HS-5 (cell line): Measurements from ENCODE around the gene DUSP6.

Experiments
- DNase-seq: peaks from one replicate; pipeline ENCODE4 v3.0.0-alpha.2; 2012; ENCODE audit warnings: low read depth

Gene DUSP6

GRCh38 chr12:89352492-89353187 lies at the start of gene DUSP6:
DUSP6 (minus strand) TSS chr12:89352501; CDS start chr12:89352039, 462 bp downstream.
- DNase-seq = peak; percentile 98

GRCh38 chr12:89401433-89402058 lies 49.2 kb upstream of the DUSP6 start:
- no peak for DNase-seq

GRCh38 chr12:89400415-89400814 lies 48.1 kb upstream of the DUSP6 start:
- no peak for DNase-seq

- no peak for DNase-seq
Measured at GRCh38 chr12:89395712-89396111, 43.4 kb upstream of the DUSP6 start.

- DNase-seq = no peak
Measured at GRCh38 chr12:89393551-89394121, 41.3 kb upstream of the DUSP6 start.

- DNase-seq = no peak
Measured at GRCh38 chr12:89392391-89392790, 40.1 kb upstream of the DUSP6 start.

- no peak for DNase-seq
Measured at GRCh38 chr12:89391726-89392336, 39.5 kb upstream of the DUSP6 start.

GRCh38 chr12:89390802-89391673 lies 38.7 kb upstream of the DUSP6 start:
- peak; percentile 53 for DNase-seq

- no peak for DNase-seq
Measured at GRCh38 chr12:89389755-89390661, 37.7 kb upstream of the DUSP6 start.

GRCh38 chr12:89386138-89386537 lies 33.8 kb upstream of the DUSP6 start:
- DNase-seq = no peak

GRCh38 chr12:89384807-89385206 lies 32.5 kb upstream of the DUSP6 start:
- no peak for DNase-seq

GRCh38 chr12:89384050-89384758 lies 31.9 kb upstream of the DUSP6 start:
- DNase-seq = peak; percentile 63

GRCh38 chr12:89383235-89384049 lies 31.1 kb upstream of the DUSP6 start:
- peak; percentile 16 for DNase-seq

GRCh38 chr12:89382328-89382727 lies 30.0 kb upstream of the DUSP6 start:
- DNase-seq = no peak

- DNase-seq = no peak
Measured at GRCh38 chr12:89379839-89380467, 27.7 kb upstream of the DUSP6 start.

GRCh38 chr12:89379148-89379838 lies 27.0 kb upstream of the DUSP6 start:
- no peak for DNase-seq

GRCh38 chr12:89376844-89377243 lies 24.5 kb upstream of the DUSP6 start:
- no peak for DNase-seq

GRCh38 chr12:89376202-89376529 lies 23.9 kb upstream of the DUSP6 start:
- DNase-seq = no peak
